PFSK-1 (cell line): Measurements from ENCODE around the gene LRRC2.

Experiments used
- FOXP2 ChIP-seq: optimal IDR thresholded peaks from 2 replicates; pipeline ENCODE3; 2011; ENCODE audit warnings: borderline replicate concordance, control low read depth, inconsistent platforms; ENCODE audit not compliant: insufficient read depth; ENCODE audit errors: extremely low read length, extremely low read depth
- POLR2AphosphoS5 ChIP-seq: IDR thresholded peaks from 2 replicates; pipeline ENCODE4 v1.6.1; 2012; ENCODE audit warnings: low read depth, mild to moderate bottlenecking, control low read depth, low read length, moderate library complexity
- REST ChIP-seq, 2 experiments: IDR thresholded peaks; 2 replicates each; pipeline versions ENCODE4 v1.6.1 to v1.8.0; 2011 to 2012; ENCODE audit warnings: low read depth in 2 of 2, low read length in 2 of 2, control low read depth in 1 of 2, inconsistent platforms in 1 of 2, mild to moderate bottlenecking in 1 of 2, moderate library complexity in 1 of 2; ENCODE audit not compliant: insufficient read depth in 1 of 2
- SIN3A ChIP-seq: IDR thresholded peaks from 2 replicates; pipeline ENCODE4 v1.6.1; 2012; ENCODE audit warnings: mild to moderate bottlenecking, low read length, moderate library complexity, borderline replicate concordance; ENCODE audit not compliant: insufficient read depth
- TAF1 ChIP-seq: IDR thresholded peaks from 2 replicates; pipeline ENCODE4 v1.6.1; 2012; ENCODE audit warnings: low read length, control low read depth, borderline replicate concordance; ENCODE audit not compliant: insufficient read depth

The LRRC2 gene

GRCh38 chr3:46517016-46517783, 48.9 kb downstream of the LRRC2 start:
- TF ChIP-seq SIN3A (no peak), REST (IDR thresholded peaks at IDR 0.05; ENCODE audit: insufficient read depth in 1 of 2, low read depth in 2 of 2, low read length in 2 of 2) (no peak), FOXP2 (no peak)

- no peak for TF ChIP-seq POLR2AphosphoS5
- TF ChIP-seq FOXP2 = no peak
- TF ChIP-seq TAF1 = no peak
- TF ChIP-seq REST (IDR thresholded peaks at IDR 0.05; ENCODE audit: insufficient read depth in 1 of 2, low read depth in 2 of 2, low read length in 2 of 2) = no peak
- TF ChIP-seq SIN3A = no peak
These were observed 49.6 kb downstream of the LRRC2 start for GRCh38 chr3:46516521-46516920.

GRCh38 chr3:46512191-46512749, 53.8 kb downstream of the LRRC2 start:
- TF ChIP-seq REST (IDR thresholded peaks at IDR 0.05; ENCODE audit: insufficient read depth in 1 of 2, low read depth in 2 of 2, low read length in 2 of 2) (no peak), SIN3A (no peak), TAF1 (no peak), POLR2AphosphoS5 (no peak)

- TF ChIP-seq REST (IDR thresholded peaks at IDR 0.05; ENCODE audit: insufficient read depth in 1 of 2, low read depth in 2 of 2, low read length in 2 of 2) (no peak), FOXP2 (no peak), SIN3A (no peak), TAF1 (no peak), POLR2AphosphoS5 (no peak)
These were observed 56.4 kb downstream of the LRRC2 start for GRCh38 chr3:46509661-46510187.
